GM12875 (cell line): ENCODE measurements around the gene TSPAN4.

ENCODE experiments used
- H3K4me3 ChIP-seq: one replicate; pipeline ENCODE4 v1.5.1; 2011; ENCODE audit warnings: low read depth, low read length, control low read depth
- CTCF ChIP-seq: IDR thresholded peaks from 2 replicates; pipeline ENCODE4 v1.5.1; 2011; ENCODE audit warnings: low read depth, mild to moderate bottlenecking, control low read depth, inconsistent platforms, low read length, moderate library complexity, borderline replicate concordance; ENCODE audit not compliant: insufficient read depth

Gene TSPAN4

GRCh38 chr11:897253-898142 lies 54.8 kb downstream of the TSPAN4 start:
- no peak for TF ChIP-seq CTCF
- H3K4me3 ChIP-seq: no peak overlapping the region

GRCh38 chr11:898143-898511 lies 55.5 kb downstream of the TSPAN4 start:
- TF ChIP-seq CTCF: peak; percentile 28; the same call in 1 of the 2 replicates
- no peak overlapping the region for H3K4me3 ChIP-seq

- TF ChIP-seq CTCF: no peak
Measured at GRCh38 chr11:898540-899190, 56.0 kb downstream of the TSPAN4 start.

GRCh38 chr11:899724-900123 lies 57.1 kb downstream of the TSPAN4 start:
- no peak for TF ChIP-seq CTCF
- no peak overlapping the region for H3K4me3 ChIP-seq

More at GRCh38 chr11:898540-899190, 56.0 kb downstream of the TSPAN4 start:
- H3K4me3 ChIP-seq: no peak overlapping the region

GRCh38 chr11:900545-900944 lies 57.9 kb downstream of the TSPAN4 start:
- TF ChIP-seq CTCF: no peak
- no peak overlapping the region for H3K4me3 ChIP-seq

- TF ChIP-seq CTCF: no peak
- H3K4me3 ChIP-seq: no peak overlapping the region
Measured at GRCh38 chr11:901452-902061, 58.9 kb downstream of the TSPAN4 start.
